Testis (tissue), 3 donors: ENCODE data around the gene PXDN. TPM values are rescaled to one million over a fixed set of nuclear protein-coding genes. Genes with fewer than 3 reads are reported as not detected.

Experiments
- DNase-seq: peaks from one replicate; pipeline ENCODE4 v3.0.0-alpha.2; 2019
- H3K27ac ChIP-seq, 2 donors: fragments of 200-600 bp; sonication (generic); one replicate each; pipeline ENCODE4 v1.5.1; 2019
- H3K27me3 ChIP-seq: fragments of 200-600 bp; sonication (generic); one replicate; pipeline ENCODE4 v1.5.1; 2019
- H3K36me3 ChIP-seq: fragments of 200-600 bp; sonication (generic); one replicate; pipeline ENCODE4 v1.5.1; 2017; ENCODE audit warnings: low read depth; ENCODE audit errors: missing control alignments
- H3K4me1 ChIP-seq: fragments of 200-600 bp; sonication (generic); one replicate; pipeline ENCODE4 v1.5.1; 2019
- H3K4me3 ChIP-seq, 2 donors: fragments of 200-600 bp; sonication (generic); one replicate each; pipeline ENCODE4 v1.5.1; 2017 to 2019
- H3K9me3 ChIP-seq: fragments of 200-600 bp; sonication (generic); one replicate; pipeline ENCODE4 v1.5.1; 2017
- POLR2A ChIP-seq: fragments of 450-650 bp; IDR thresholded peaks from one replicate; pipeline ENCODE4 v1.6.1; 2017; ENCODE audit warnings: antibody characterized with exemption, mild to moderate bottlenecking, moderate library complexity
- WGBS, 2 donors: methylation state at CpG; one replicate each; pipeline ENCODE4 v1.1.5; 2018; 5-methylcytosine and 5-hydroxymethylcytosine counted together
- intact Hi-C: fragments of 100-400 bp; cut with DNase I; formaldehyde crosslinking; loops from one replicate; pipeline ENCODE4 v1.15.1; 2023; ENCODE audit warnings: low total_unique reads
- polyA plus RNA-seq: library from polyadenylated mRNA; stranded (reverse); fragments of 350-450 nt; fragmentation: Illumina TruSeq; extraction: RNeasy Lipid Tissue Mini Kit (QIAGEN cat#74804); gene quantifications from one replicate; pipeline ENCODE4 v1.2.3, GENCODE V29; 2014; ENCODE audit warnings: low read depth, low replicate concordance; ENCODE audit not compliant: insufficient read depth
- total RNA-seq, 2 donors: library from RNA; depleted of rRNA; stranded (reverse); fragments of >200 nt; gene quantifications; one replicate each; pipeline ENCODE4 v1.2.3, GENCODE V29; 2016
- TF ChIP-seq, protein P1 (sequence below), 3 experiments: fragments of 450-650 bp in 2 of 3; fragments of 200-600 bp in 1 of 3; sonication (generic) in 1 of 3; IDR thresholded peaks; one replicate each; pipeline ENCODE4 v1.5.1; 2016 to 2019; ENCODE audit warnings: antibody characterized with exemption in 3 of 3, mild to moderate bottlenecking in 2 of 3, moderate library complexity in 1 of 3

PXDN gene
- total and polyA plus RNA-seq, 3 donors from 2014 or later: 26.7 to 41.8 (median 33.8) TPM

DNA sequence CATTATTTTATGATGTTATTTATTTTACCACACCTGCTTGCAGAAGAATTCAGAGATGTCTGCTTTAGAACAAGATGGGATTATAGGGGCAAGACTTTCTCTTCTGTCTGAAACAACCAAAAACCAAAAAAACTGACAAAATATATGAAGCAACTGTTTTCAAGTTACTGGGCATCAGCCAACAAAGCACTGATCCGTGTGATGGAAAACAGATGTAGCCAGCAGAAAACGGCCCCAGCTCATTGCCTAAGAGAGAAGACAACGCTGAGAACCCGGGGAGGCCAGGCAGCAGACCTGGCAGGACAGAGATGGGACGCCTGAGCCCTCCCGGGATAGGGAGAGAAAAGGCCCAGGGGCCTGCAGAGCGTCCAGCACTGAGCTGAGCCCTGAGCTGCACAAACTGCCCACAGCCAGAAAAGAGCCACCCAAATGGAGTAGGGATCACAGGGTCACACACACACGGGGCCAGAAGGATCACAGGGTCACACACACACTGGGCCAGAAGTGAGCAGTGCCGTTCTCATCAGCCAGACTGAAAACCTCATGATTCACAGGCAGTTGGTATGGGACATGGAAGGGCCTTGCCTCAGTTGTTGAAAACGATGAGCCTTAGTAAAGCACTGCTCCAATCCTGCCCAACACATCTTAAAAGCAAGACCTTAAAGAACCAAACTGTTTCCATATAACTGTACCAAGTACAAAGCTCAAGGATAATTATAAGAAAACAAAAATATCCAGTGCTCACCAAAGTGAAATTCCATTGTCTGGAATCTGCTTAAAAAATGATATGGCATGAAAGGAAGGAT lies 12.1 kb downstream of the PXDN start:
- Histone ChIP-seq H3K9me3 (no peaks in the 10 kb centered on the region), H3K36me3 (no peaks in the 10 kb centered on the region), H3K4me1 (peaks cover 11% of the 10 kb centered on the region), H3K4me3 (no peak overlapping the region), H3K27ac (peak overlapping the region in 1 of 2 donors; percentile 32), H3K27me3 (no peaks in the 10 kb centered on the region)
- peak; percentile 18 for DNase-seq
- intact Hi-C loops: no loop called here
- 41 to 44% methylated on average over 10 of the region's 10 CpGs for WGBS, 2 donors
- TF ChIP-seq, protein P1, sequence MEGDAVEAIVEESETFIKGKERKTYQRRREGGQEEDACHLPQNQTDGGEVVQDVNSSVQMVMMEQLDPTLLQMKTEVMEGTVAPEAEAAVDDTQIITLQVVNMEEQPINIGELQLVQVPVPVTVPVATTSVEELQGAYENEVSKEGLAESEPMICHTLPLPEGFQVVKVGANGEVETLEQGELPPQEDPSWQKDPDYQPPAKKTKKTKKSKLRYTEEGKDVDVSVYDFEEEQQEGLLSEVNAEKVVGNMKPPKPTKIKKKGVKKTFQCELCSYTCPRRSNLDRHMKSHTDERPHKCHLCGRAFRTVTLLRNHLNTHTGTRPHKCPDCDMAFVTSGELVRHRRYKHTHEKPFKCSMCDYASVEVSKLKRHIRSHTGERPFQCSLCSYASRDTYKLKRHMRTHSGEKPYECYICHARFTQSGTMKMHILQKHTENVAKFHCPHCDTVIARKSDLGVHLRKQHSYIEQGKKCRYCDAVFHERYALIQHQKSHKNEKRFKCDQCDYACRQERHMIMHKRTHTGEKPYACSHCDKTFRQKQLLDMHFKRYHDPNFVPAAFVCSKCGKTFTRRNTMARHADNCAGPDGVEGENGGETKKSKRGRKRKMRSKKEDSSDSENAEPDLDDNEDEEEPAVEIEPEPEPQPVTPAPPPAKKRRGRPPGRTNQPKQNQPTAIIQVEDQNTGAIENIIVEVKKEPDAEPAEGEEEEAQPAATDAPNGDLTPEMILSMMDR (IDR thresholded peaks at IDR 0.05): no peak
- TF ChIP-seq POLR2A: no peak

DNA sequence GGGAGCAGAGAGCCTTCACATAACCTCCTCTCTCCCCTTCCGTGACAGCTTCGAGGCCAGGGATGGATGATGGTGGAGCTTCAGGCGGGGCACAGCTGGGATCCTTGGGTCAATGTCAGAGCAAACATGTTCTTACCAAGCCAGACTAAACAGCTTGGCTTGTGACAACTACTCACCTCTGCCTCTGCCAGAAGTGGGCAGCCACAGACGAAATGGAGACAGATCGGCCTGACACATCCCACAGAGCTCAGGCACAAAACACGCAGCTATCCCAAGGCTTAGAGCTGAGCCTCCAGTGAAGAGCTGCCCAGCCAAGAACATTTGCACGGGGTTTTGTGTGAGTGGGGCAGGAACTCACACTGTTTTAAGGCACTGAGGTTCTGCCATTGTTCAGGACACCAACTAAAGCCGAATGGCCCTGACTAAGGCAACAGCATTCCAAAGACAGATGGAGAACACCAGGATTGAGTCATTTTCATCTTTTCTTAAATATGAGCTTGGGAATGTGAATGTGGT lies 12.8 kb downstream of the PXDN start:
- Histone ChIP-seq H3K27me3 (no peaks in the 10 kb centered on the region), H3K4me3 (no peak overlapping the region), H3K4me1 (peaks cover 11% of the 10 kb centered on the region), H3K9me3 (no peaks in the 10 kb centered on the region), H3K36me3 (no peaks in the 10 kb centered on the region), H3K27ac (peak overlapping the region in 1 of 2 donors; percentile 3)
- DNase-seq: no peak
- 47 to 62% methylated on average over 3 to 8 of the region's 8 CpGs for WGBS, 2 donors
- TF ChIP-seq POLR2A: no peak
- TF ChIP-seq, protein P1 (IDR thresholded peaks at IDR 0.05): no peak
- intact Hi-C loops: no loop called here

DNA sequence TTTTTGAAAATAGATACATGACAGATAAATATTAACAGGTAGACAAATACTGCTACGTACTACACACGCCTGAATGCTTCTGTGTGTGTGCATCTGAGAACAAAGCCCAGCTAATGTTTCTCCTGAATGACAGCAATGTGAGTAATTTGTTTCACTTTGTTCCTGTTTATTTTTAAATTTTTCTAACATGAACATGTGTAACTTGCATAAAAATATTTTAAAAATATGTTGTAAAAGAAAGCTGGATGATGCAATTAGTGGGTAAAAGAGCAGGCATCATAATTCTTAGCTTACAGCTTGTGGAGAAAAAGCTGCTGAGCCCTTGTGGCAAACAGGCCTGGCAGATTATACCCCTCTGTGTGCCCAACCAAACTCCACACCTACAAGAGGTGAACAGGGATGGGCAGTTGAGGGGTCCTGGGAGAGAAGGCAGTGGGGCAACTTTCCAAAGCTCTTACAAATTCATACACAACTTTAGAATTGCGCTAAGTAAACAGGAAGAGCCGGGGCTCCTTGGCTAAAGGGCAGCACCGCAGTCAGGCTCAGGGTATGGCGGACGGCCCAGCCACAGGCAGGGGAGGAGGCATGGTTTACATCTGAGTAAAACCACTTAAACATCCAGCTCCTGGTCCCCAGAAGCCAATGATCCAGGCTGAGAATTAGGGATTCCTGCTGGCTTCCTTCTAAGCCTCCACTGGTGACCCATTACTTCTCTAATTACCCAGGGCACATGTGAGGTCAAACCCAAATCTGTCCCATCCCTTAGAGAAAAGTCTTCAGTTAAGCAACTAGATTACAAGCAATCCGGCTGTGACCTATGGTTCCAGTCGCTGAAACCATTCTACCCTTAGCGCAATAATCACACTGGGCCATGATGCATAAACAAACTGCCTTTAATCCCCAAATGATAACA lies 14.0 kb downstream of the PXDN start:
- H3K4me1 ChIP-seq: peaks cover 11% of the 10 kb centered on the region
- TF ChIP-seq, protein P1 (IDR thresholded peaks at IDR 0.05): no peak
- no peak for DNase-seq
- H3K4me3 ChIP-seq: no peak overlapping the region
- intact Hi-C loops: no loop called here
- H3K27ac ChIP-seq: no peak overlapping the region
- no peaks in the 10 kb centered on the region for H3K27me3 ChIP-seq
- 72 to 79% methylated on average over 10 of the region's 10 CpGs for WGBS, 2 donors
- H3K9me3 ChIP-seq: no peaks in the 10 kb centered on the region
- no peaks in the 10 kb centered on the region for H3K36me3 ChIP-seq

DNA sequence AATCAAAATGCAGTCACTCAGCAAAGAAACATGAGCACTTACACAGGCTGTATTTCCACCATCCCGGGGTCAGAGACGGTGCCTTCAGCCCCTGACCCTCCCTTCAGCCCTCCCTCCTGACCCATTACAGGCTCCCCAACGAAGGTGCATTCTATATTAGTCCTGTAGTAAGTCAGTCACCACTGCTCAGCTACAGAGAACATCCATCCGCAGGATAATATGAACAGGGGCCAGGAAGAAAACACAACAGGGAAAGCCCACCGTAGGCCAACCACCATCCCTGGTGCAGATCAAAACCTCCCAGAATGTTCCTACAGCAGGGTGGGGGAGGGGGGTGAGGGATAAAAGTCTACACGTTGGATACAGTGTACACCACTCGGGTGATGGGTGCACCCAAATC lies 15.1 kb downstream of the PXDN start:
- Histone ChIP-seq H3K4me1 (peaks cover 11% of the 10 kb centered on the region), H3K4me3 (no peak overlapping the region), H3K36me3 (no peaks in the 10 kb centered on the region), H3K9me3 (no peaks in the 10 kb centered on the region), H3K27me3 (no peaks in the 10 kb centered on the region), H3K27ac (no peak overlapping the region)
- intact Hi-C loops: no loop called here
- WGBS, 2 donors: 63 to 73% methylated on average over 7 of the region's 7 CpGs
- no peak for DNase-seq
- no peak for TF ChIP-seq POLR2A
- TF ChIP-seq, protein P1 (IDR thresholded peaks at IDR 0.05): no peak
